GM06990 (cell line): ENCODE measurements around the gene SMTNL2.

Source experiments
- DNase-seq: peaks from one replicate; pipeline ENCODE4 v3.0.0-alpha.2; 2011; ENCODE audit not compliant: insufficient read length; ENCODE audit errors: extremely low read depth
- H3K27me3 ChIP-seq: replicated peaks from 2 replicates; pipeline ENCODE4 v1.6.0; 2011; ENCODE audit warnings: low read length; ENCODE audit not compliant: control insufficient read depth, insufficient read depth
- H3K36me3 ChIP-seq: 2 replicates; pipeline ENCODE4 v1.5.1; 2011; ENCODE audit warnings: low read length; ENCODE audit not compliant: control insufficient read depth, insufficient read depth
- H3K4me3 ChIP-seq: replicated peaks from 2 replicates; pipeline ENCODE4 v1.5.1; 2011; ENCODE audit warnings: low read depth, mild to moderate bottlenecking, control low read depth, low read length
- CTCF ChIP-seq: IDR thresholded peaks from 2 replicates; pipeline ENCODE4 v1.5.1; 2011; ENCODE audit warnings: low read length, control low read depth, mild to moderate bottlenecking, inconsistent platforms; ENCODE audit not compliant: insufficient read depth, poor library complexity, severe bottlenecking

The SMTNL2 gene

DNA sequence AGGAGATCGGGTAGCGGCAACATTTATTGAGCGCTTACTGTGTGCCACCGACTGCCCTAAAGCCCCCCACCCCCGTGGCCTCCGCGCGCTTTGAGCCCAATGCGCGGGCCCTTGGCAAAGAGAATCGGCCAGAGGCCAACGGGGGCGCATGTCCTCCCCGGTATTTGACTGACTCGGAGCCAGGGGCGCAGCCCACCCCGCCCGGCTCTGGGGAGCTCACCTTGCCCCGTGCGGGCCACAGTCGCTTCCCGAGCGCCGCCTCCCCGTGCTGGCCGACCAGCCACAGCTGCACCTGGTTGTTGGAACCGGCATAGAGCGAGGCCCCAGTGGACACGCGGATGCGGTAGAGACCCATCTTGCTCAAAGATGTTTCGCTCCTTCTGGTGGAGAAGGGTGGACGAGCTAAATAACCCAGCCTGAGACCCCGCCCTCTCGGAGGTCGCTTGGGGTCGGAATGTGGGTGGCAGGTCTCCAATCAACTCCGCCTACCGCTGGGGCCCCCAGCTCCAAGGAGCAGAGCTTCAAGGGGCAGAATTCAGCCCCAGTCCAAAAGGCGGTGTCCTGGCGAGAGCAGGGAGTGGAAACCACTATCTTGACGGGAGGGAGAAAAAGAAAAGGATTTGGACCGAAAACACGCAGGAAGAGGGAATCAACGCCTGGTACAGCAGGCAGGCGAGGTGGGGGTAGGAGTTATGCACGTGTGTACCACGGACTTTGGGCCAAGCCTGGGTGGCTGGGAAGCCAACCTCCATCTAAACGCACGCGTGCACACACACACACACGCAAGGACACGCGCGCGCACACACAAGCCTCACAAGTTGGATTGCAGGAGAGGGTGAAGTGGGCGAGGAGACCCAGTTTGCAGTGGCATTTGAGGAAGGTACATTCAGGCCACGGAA is 57.2 kb downstream of the SMTNL2 start, which contains the start of gene ALOX15:
TSS of gene ALOX15 (minus strand) at position 382 of the 899 bp plus-strand sequence. CDS start at position 355, 27 bp downstream.
- no peak within 1 kb of the TSS for H3K4me3 ChIP-seq

DNA sequence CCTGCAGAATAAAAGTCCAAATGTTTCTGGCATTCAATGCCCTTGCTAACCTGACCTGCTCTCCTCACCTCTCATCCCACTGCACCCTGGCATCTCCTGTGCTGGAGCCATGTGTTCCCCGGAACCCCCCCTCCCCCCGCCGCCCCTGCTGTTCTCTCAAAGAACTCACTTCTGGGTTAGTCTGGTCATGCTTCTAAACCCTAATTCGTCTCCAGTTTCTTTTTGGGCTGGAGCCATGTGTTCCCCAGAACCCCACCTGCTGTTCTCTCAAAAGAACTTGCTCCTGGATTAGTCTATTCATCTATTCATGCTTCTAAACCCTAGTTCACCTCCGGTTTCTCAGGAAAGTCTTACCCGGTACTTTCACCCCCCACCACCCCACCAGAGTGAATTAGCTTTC is 58.0 kb downstream of the SMTNL2 start:
- H3K36me3 ChIP-seq, result no peaks in the 10 kb centered on the region
- no peak for DNase-seq
- TF ChIP-seq CTCF, result no peak
- H3K27me3 ChIP-seq, result peaks cover 2% of the 10 kb centered on the region
- no peak overlapping the region for H3K4me3 ChIP-seq

More for the DNA sequence above, 57.2 kb downstream of the SMTNL2 start, which contains the start of gene ALOX15:
- DNase-seq, result no peak
- no peak for TF ChIP-seq CTCF
- Histone ChIP-seq H3K27me3 (peaks cover 2% of the 10 kb centered on the region), H3K36me3 (no peaks in the 10 kb centered on the region)

DNA sequence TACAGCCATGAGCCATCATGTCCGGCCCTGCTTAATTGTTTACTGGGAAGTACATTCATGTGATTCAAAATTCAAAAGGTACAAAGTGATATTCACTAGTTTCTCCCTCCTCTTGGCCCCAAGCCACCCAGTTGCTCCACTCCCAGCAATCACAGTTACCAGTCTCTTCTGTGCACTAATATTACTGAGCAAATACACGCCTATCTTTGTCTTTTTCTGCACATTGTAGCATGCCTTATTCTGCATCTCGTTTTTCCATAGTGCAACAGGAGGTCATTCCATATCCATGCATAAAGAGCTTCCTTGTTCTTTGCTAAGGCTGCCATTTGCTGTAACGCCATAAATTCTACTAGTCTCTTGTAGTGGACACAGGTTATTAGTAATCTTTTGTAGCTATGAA is 59.3 kb downstream of the SMTNL2 start:
- no peak for TF ChIP-seq CTCF
- no peak overlapping the region for H3K4me3 ChIP-seq
- H3K36me3 ChIP-seq, result no peaks in the 10 kb centered on the region
- H3K27me3 ChIP-seq, result peaks cover 2% of the 10 kb centered on the region
- DNase-seq, result no peak

DNA sequence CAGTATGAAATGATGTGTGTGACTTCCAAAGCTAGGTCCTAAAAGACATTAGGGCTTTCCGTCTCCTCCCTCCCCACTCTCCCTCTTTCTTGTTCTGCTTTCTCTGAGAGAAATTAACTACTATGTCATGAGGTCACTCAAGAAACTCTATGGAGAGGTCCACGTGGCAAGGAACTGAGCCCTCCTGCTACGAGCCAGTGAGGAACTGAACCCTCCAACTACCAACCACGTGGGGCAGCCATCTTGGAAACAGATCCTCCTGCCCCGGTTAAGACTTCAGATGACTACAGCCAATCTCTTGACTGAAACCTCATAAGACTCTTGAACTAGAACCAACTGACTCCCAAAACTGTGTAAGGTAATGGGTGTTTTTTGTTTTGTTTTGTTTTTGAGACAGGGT is 61.3 kb downstream of the SMTNL2 start:
- no peak for TF ChIP-seq CTCF
- H3K4me3 ChIP-seq, result no peak overlapping the region
- no peaks in the 10 kb centered on the region for H3K36me3 ChIP-seq
- DNase-seq, result no peak
- H3K27me3 ChIP-seq, result peaks cover 2% of the 10 kb centered on the region

DNA sequence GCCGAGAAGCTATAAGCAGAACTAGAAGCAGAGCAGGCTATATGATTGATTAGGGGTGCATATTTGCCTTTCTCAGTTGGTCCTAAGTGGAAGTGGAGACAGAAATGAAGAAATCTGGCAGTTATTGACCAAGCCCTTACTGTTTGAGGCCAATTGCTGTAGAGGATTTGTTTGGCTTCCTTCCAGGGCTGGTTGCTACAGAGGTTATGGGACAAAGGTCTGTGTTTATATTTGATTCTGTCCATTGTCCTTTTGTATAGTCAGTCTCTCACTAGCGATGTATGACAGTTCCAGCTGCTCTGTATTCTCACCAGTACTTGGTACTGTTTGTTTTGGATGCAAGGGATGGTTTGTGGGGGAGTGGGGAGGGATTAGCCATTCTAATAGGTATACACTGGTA is 64.4 kb downstream of the SMTNL2 start:
- Histone ChIP-seq H3K4me3 (no peak overlapping the region), H3K27me3 (no peaks in the 10 kb centered on the region), H3K36me3 (no peaks in the 10 kb centered on the region)
- no peak for TF ChIP-seq CTCF
- no peak for DNase-seq
